Neural cell (in vitro differentiated cells): ENCODE results near the gene LBX2. TPM values are rescaled to one million over a fixed set of nuclear protein-coding genes. Genes with fewer than 3 reads are reported as not detected.

Source experiments
- H2AFZ ChIP-seq: fragments of 200-600, 300-800 bp; sonication (generic), shearing (Covaris generic); 2 replicates; pipeline ENCODE4 v1.6.0; 2014; ENCODE audit warnings: low read depth, mild to moderate bottlenecking, antibody characterized with exemption, low read length, moderate library complexity
- H3F3A ChIP-seq: fragments of 200-600 bp; shearing (Covaris generic); 2 replicates; pipeline ENCODE4 v1.6.1; 2016; ENCODE audit warnings: mild to moderate bottlenecking, moderate library complexity, mixed read lengths, antibody characterized with exemption, low read length; ENCODE audit not compliant: insufficient read depth, poor library complexity, severe bottlenecking
- H3K27ac ChIP-seq: fragments of 200-600, 300-800 bp; sonication (generic), shearing (Covaris generic); 2 replicates; pipeline ENCODE4 v1.5.1; 2014; ENCODE audit warnings: mild to moderate bottlenecking, low read length, moderate library complexity
- H3K27me3 ChIP-seq: fragments of 300-800, 200-600 bp; sonication (generic), shearing (Covaris generic); 2 replicates; pipeline ENCODE4 v1.6.0; 2014; ENCODE audit warnings: mild to moderate bottlenecking, low read depth, low read length, moderate library complexity; ENCODE audit not compliant: insufficient read depth
- H3K36me3 ChIP-seq: fragments of 300-800, 200-600 bp; sonication (generic), shearing (Covaris generic); 2 replicates; pipeline ENCODE4 v1.5.1; 2014; ENCODE audit warnings: mild to moderate bottlenecking, antibody characterized with exemption, low read length, moderate library complexity; ENCODE audit not compliant: insufficient read depth
- H3K4me2 ChIP-seq: fragments of 300-800, 200-600 bp; sonication (generic), shearing (Covaris generic); 2 replicates; pipeline ENCODE4 v1.6.0; 2014; ENCODE audit warnings: mild to moderate bottlenecking, low read length
- H3K4me3 ChIP-seq: fragments of 300-800, 200-600 bp; sonication (generic), shearing (Covaris generic); 2 replicates; pipeline ENCODE4 v1.5.1; 2014; ENCODE audit warnings: mild to moderate bottlenecking, low read length, moderate library complexity
- H3K79me2 ChIP-seq: fragments of 200-600 bp; shearing (Covaris generic); replicated peaks from 2 replicates; pipeline ENCODE4 v1.6.0; 2014; ENCODE audit warnings: mild to moderate bottlenecking, low read length, moderate library complexity; ENCODE audit not compliant: insufficient read depth
- H3K9ac ChIP-seq: fragments of 300-800, 200-600 bp; sonication (generic), shearing (Covaris generic); 2 replicates; pipeline ENCODE4 v1.6.1; 2016; ENCODE audit warnings: mild to moderate bottlenecking, low read length, mixed read lengths
- H3K9me2 ChIP-seq: fragments of 200-600 bp; shearing (Covaris generic); 2 replicates; pipeline ENCODE4 v1.6.1; 2016; ENCODE audit warnings: mild to moderate bottlenecking, low read length, mixed read lengths; ENCODE audit not compliant: insufficient read depth
- H3K9me3 ChIP-seq: fragments of 200-600, 300-800 bp; sonication (generic), shearing (Covaris generic); 2 replicates; pipeline ENCODE4 v1.6.1; 2016; ENCODE audit warnings: mild to moderate bottlenecking, mixed run types, low read length, moderate library complexity, mixed read lengths
- H4K20me1 ChIP-seq: fragments of 200-600 bp; shearing (Covaris generic); 2 replicates; pipeline ENCODE4 v1.6.1; 2016; ENCODE audit warnings: mild to moderate bottlenecking, mixed run types; ENCODE audit not compliant: insufficient read depth
- CTCF ChIP-seq: fragments of 450-650 bp; IDR thresholded peaks from 2 replicates; pipeline ENCODE4 v1.5.1; 2014; ENCODE audit warnings: antibody characterized with exemption, mild to moderate bottlenecking, moderate library complexity; ENCODE audit not compliant: poor library complexity, severe bottlenecking
- EP300 ChIP-seq: fragments of 450-650 bp; conservative IDR thresholded peaks from 2 replicates; pipeline ENCODE4 v1.6.1; 2014; ENCODE audit warnings: antibody characterized with exemption, mild to moderate bottlenecking, moderate library complexity; ENCODE audit not compliant: poor library complexity, severe bottlenecking
- EZH2 ChIP-seq: fragments of 200-600, 300-800 bp; shearing (Covaris generic), sonication (generic); IDR thresholded peaks from 2 replicates; pipeline ENCODE4 v1.6.1; 2014; ENCODE audit warnings: antibody characterized with exemption, low read length, borderline replicate concordance, mild to moderate bottlenecking; ENCODE audit not compliant: insufficient read depth, poor library complexity, severe bottlenecking
- MXI1 ChIP-seq: fragments of 450-650 bp; conservative IDR thresholded peaks from 2 replicates; pipeline ENCODE4 v1.6.1; 2014; ENCODE audit warnings: antibody characterized with exemption, mild to moderate bottlenecking; ENCODE audit not compliant: poor library complexity, severe bottlenecking
- POLR2AphosphoS5 ChIP-seq: IDR thresholded peaks from 2 replicates; pipeline ENCODE4 v1.6.1; 2012
- RAD21 ChIP-seq: fragments of 450-650 bp; conservative IDR thresholded peaks from 2 replicates; pipeline ENCODE4 v1.6.1; 2014; ENCODE audit warnings: antibody characterized with exemption, mild to moderate bottlenecking, moderate library complexity
- REST ChIP-seq: IDR thresholded peaks from 2 replicates; pipeline ENCODE4 v1.6.1; 2012; ENCODE audit warnings: borderline replicate concordance
- SMC3 ChIP-seq: fragments of 450-650 bp; conservative IDR thresholded peaks from 2 replicates; pipeline ENCODE4 v1.6.1; 2014; ENCODE audit warnings: antibody characterized with exemption, mild to moderate bottlenecking, moderate library complexity; ENCODE audit not compliant: poor library complexity
- TAF1 ChIP-seq: IDR thresholded peaks from 2 replicates; pipeline ENCODE4 v1.6.1; 2012; ENCODE audit warnings: low read depth
- polyA plus RNA-seq: library from polyadenylated mRNA; depleted of rRNA; stranded (reverse); fragments of >200 nt; gene quantifications from 2 replicates; pipeline ENCODE4 v1.2.3, GENCODE V29; 2014

LBX2 gene
- polyA plus RNA-seq, 1 donor from 2014 or later: not detected

DNA sequence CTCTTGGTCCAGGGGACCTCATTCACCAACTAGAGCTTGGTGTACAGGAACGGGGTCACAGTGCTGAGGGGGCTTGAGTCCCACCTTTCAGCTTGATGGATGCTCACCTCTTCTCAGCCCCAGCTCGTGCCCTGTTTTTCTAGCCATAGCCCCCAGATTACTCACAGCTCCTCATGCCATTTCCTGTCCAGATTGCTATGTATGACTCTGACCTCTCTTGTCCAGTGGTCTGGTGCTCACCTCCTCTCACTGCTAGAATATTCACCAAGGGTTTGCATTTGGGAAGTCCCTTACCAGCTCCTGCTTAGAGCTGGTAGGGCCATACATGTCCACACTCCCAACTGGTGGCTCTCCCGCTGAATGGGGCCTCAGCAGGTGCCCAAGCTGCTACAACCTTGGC is 5.9 kb downstream of the LBX2 start:
- Histone ChIP-seq H3F3A (no peaks in the 10 kb centered on the region), H3K9ac (no peak overlapping the region), H3K36me3 (no peaks in the 10 kb centered on the region), H3K4me2 (no peak overlapping the region), H3K27ac (no peak overlapping the region), H4K20me1 (no peaks in the 10 kb centered on the region), H3K9me2 (no peaks in the 10 kb centered on the region), H3K27me3 (peaks cover 27% of the 10 kb centered on the region), H3K9me3 (no peaks in the 10 kb centered on the region), H3K79me2 (no peaks in the 10 kb centered on the region), H2AFZ (no peak overlapping the region), H3K4me3 (no peak overlapping the region)
- TF ChIP-seq SMC3: no peak
- TF ChIP-seq CTCF: no peak
- no peak for TF ChIP-seq RAD21
- no peak for TF ChIP-seq EZH2
- no peak for TF ChIP-seq REST
- no peak for TF ChIP-seq TAF1
- no peak for TF ChIP-seq EP300
- TF ChIP-seq POLR2AphosphoS5: no peak
- no peak for TF ChIP-seq MXI1

GRCh38 chr2:74491648-74492544 is 7.5 kb downstream of the LBX2 start:
- H4K20me1 ChIP-seq: no peaks in the 10 kb centered on the region
- no peak overlapping the region for H3K4me3 ChIP-seq
- H3K9me2 ChIP-seq: no peaks in the 10 kb centered on the region
- no peak for TF ChIP-seq EZH2
- H3K27ac ChIP-seq: no peak overlapping the region
- no peak overlapping the region for H2AFZ ChIP-seq
- no peaks in the 10 kb centered on the region for H3F3A ChIP-seq
- no peaks in the 10 kb centered on the region for H3K79me2 ChIP-seq
- H3K9ac ChIP-seq: no peak overlapping the region
- no peak overlapping the region for H3K4me2 ChIP-seq
- peaks cover 11% of the 10 kb centered on the region for H3K27me3 ChIP-seq
- no peaks in the 10 kb centered on the region for H3K36me3 ChIP-seq
- no peaks in the 10 kb centered on the region for H3K9me3 ChIP-seq
